Measurements from ENCODE around the gene PPP1R13B. TPM values are rescaled to one million over a fixed set of nuclear protein-coding genes. Genes with fewer than 3 reads are reported as not detected.

The PPP1R13B gene
- total RNA-seq, 6 experiments from 2014 or later = 9.2 to 22.4 (median 13.9) TPM

- Histone ChIP-seq H3K27ac (peak overlapping the region in 1 of 3 donors; percentile 10), H3K4me3 (no peak overlapping the region), H3K27me3 (no peaks in the 10 kb centered on the region), H3K4me1 (peaks cover 0 to 2% (median under 1%) of the 10 kb centered on the region in 4 donors), H3K36me3 (peaks cover 0 to 30% (median 8%) of the 10 kb centered on the region in 4 donors), H3K9me3 (no peaks in the 10 kb centered on the region)
- TF ChIP-seq CTCF (IDR thresholded peaks at IDR 0.05) (no peak), POLR2A (IDR thresholded peaks at IDR 0.05) (no peak)
- intact Hi-C loops (cut with DNase I) = no loop called here
- DNase-seq = peak in 1 of 3 donors; percentile 39
- WGBS (ENCODE audit: insufficient coverage, low coverage, low lambda C conversion rate, missing lambda C conversion rate) = 93% methylated on average over 9 of the region's 22 CpGs
- ATAC-seq = no peak
Measured at GRCh38 chr14:103735815-103736545, 111.4 kb downstream of the PPP1R13B start.

DNA sequence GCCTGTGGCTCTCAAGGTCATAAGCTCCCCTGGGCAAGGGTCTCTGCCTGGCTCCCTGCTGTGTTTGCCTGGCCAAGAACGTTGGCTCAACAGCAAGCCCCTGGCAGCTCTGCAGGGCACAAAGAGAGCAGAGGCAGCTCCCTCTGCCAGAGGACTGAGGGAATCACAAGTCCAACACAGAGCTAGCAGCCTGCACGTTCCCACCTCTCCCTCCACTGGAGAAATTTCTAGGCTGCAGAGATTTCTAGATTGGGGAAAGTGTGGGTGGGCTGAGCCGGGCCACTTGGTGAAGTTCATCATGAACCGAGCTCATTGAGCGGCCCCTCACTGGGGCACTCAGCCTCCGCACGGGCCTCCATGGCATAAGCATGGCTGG lies 111.9 kb downstream of the PPP1R13B start:
- H3K36me3 ChIP-seq = peaks cover 0 to 30% (median 6%) of the 10 kb centered on the region in 4 donors
- no peak for DNase-seq
- 18% methylated on average over 2 of the region's 7 CpGs for WGBS (ENCODE audit: insufficient coverage, low coverage, low lambda C conversion rate, missing lambda C conversion rate)
- peaks cover 0 to 7% (median 3%) of the 10 kb centered on the region in 4 donors for H3K4me1 ChIP-seq
- ATAC-seq = no peak
- H3K9me3 ChIP-seq = no peaks in the 10 kb centered on the region
- H3K4me3 ChIP-seq = no peak overlapping the region
- intact Hi-C loops (cut with DNase I) = no loop called here
- H3K27ac ChIP-seq = no peak overlapping the region
- no peak for TF ChIP-seq CTCF (IDR thresholded peaks at IDR 0.05)
- TF ChIP-seq POLR2A (IDR thresholded peaks at IDR 0.05) = no peak
- no peaks in the 10 kb centered on the region for H3K27me3 ChIP-seq

- H3K9me3 ChIP-seq = no peaks in the 10 kb centered on the region
- intact Hi-C loops (cut with DNase I) = no loop called here
- H3K4me3 ChIP-seq = no peak overlapping the region
- WGBS (ENCODE audit: insufficient coverage, low coverage, low lambda C conversion rate, missing lambda C conversion rate) = 66% methylated on average over 2 of the region's 12 CpGs
- ATAC-seq (peak in 3 of 4 donors; percentile 7 to 23 (median 19)), DNase-seq (peak in 2 of 3 donors; percentile 47 to 57)
- H3K27me3 ChIP-seq = no peaks in the 10 kb centered on the region
- H3K27ac ChIP-seq = no peak overlapping the region
- peaks cover 0 to 11% (median 5%) of the 10 kb centered on the region in 4 donors for H3K4me1 ChIP-seq
- TF ChIP-seq CTCF (IDR thresholded peaks at IDR 0.05) = no peak
- H3K36me3 ChIP-seq = peaks cover 0 to 31% (median 4%) of the 10 kb centered on the region in 4 donors
Measured at GRCh38 chr14:103735022-103735421, 112.4 kb downstream of the PPP1R13B start.

- peaks cover 0 to 12% (median 6%) of the 10 kb centered on the region in 4 donors for H3K4me1 ChIP-seq
- ATAC-seq = no peak
- H3K9me3 ChIP-seq = no peaks in the 10 kb centered on the region
- TF ChIP-seq POLR2A (IDR thresholded peaks at IDR 0.05) = no peak
- TF ChIP-seq CTCF (IDR thresholded peaks at IDR 0.05) = no peak
- DNase-seq = no peak
- H3K27ac ChIP-seq = no peak overlapping the region
- no peak overlapping the region for H3K4me3 ChIP-seq
- 87% methylated on average over 10 of the region's 23 CpGs for WGBS (ENCODE audit: insufficient coverage, low coverage, low lambda C conversion rate, missing lambda C conversion rate)
- intact Hi-C loops (cut with DNase I) = no loop called here
- H3K27me3 ChIP-seq = no peaks in the 10 kb centered on the region
- H3K36me3 ChIP-seq = peaks cover 0 to 38% (median 3%) of the 10 kb centered on the region in 4 donors
Measured at GRCh38 chr14:103734081-103734888, 113.1 kb downstream of the PPP1R13B start.
